Subcutaneous abdominal adipose tissue (tissue), 5 donors: Measurements from ENCODE around the gene CSNK1G1.
"Not testable (repeated sequence)": the region's sequence is repeated elsewhere in the genome, so short reads cannot be mapped to it uniquely, and the experiment has no call there.

Experiments used
- H3K27ac ChIP-seq: one replicate; pipeline ENCODE4 v1.7.0; 2013; ENCODE audit warnings: low read depth, mild to moderate bottlenecking, inconsistent platforms, low read length, moderate library complexity
- H3K27me3 ChIP-seq, 5 donors: one replicate each; pipeline ENCODE4 v1.7.0; 2013; ENCODE audit warnings: low read length in 5 of 5, inconsistent platforms in 1 of 5; ENCODE audit not compliant: control insufficient read depth in 5 of 5, insufficient read depth in 4 of 5
- H3K36me3 ChIP-seq, 5 donors: one replicate each; pipeline ENCODE4 v1.7.0; 2013; ENCODE audit warnings: low read length in 5 of 5; ENCODE audit not compliant: control insufficient read depth in 5 of 5, insufficient read depth in 5 of 5
- H3K4me1 ChIP-seq, 5 donors: one replicate each; pipeline ENCODE4 v1.7.0; 2013; ENCODE audit warnings: low read length in 5 of 5, mild to moderate bottlenecking in 3 of 5, moderate library complexity in 1 of 5; ENCODE audit not compliant: control insufficient read depth in 5 of 5, insufficient read depth in 5 of 5
- H3K4me3 ChIP-seq, 5 donors: one replicate each; pipeline ENCODE4 v1.7.0; 2013; ENCODE audit warnings: low read length in 5 of 5, low read depth in 1 of 5
- H3K9ac ChIP-seq, 5 donors: one replicate each; pipeline ENCODE4 v1.7.0; 2013; ENCODE audit warnings: low read length in 5 of 5, mild to moderate bottlenecking in 4 of 5, moderate library complexity in 3 of 5
- H3K9me3 ChIP-seq, 5 donors: one replicate each; pipeline ENCODE4 v1.7.0; 2013; ENCODE audit warnings: low read length in 5 of 5; ENCODE audit not compliant: control insufficient read depth in 5 of 5
- donor health status: healthy.
- donor health status: healthy.
- donor health status: healthy.
- donor health status: healthy.
- donor health status: healthy.

The CSNK1G1 gene

DNA sequence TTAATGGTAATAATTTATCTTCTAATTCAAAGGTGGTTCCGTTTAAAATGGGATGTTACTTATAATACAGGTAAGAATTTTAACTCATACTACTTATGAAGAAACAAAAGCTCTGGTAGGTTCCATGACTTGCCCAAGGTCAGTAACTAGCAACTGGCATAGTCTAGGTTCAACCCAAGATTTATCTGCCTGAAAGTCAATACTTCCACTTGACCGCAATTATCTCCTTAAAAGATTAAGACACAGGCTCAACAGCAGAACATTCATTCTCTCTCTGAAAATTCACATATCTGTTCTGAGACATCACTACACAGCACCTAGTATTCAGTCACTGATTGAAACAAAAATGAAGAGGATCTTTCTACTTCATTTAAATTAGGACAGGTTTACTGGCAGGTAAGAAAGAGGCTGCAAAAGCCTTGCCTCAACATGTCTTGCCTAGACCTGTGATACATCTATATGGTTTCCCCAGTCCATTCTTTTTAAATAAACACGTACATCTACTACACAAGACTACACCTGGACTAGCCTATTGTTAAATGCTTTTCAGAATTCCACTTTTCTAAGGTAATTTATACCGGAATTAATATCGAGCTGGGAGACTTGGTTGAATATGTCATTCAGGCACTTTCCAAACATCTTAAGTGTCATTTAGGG lies 1.2 kb downstream of the CSNK1G1 start:
- Histone ChIP-seq H3K27ac (peak overlapping the region; percentile 67), H3K36me3 (no peaks in the 10 kb centered on the region), H3K4me1 (peaks cover 0 to 24% (median 17%) of the 10 kb centered on the region in 5 donors), H3K27me3 (no peaks in the 10 kb centered on the region), H3K9me3 (no peaks in the 10 kb centered on the region), H3K4me3 (peak overlapping the region; percentile 89 to 99 (median 96)), H3K9ac (peak overlapping the region; percentile 84 to 96 (median 87))

DNA sequence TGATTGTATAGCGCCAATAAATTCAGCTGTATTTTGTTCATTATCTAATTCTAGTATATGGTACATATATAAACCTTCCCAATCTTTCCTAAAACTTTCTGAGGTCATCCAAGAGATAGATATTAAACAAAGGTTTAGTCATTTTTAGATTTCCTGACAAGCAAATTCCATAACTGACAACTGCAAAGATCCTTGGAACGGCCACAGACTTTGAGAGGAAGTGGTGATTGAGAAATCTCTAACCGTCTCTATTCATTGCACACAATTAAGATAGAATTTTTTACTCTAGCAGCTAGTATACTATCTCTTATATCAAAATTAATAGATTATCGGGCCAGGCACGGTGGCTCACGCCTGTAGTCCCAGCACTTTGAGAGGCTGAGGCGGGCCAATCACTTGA lies 4.7 kb downstream of the CSNK1G1 start:
- Histone ChIP-seq H3K27me3 (no peaks in the 10 kb centered on the region), H3K36me3 (peaks cover 0 to 9% (median 4%) of the 10 kb centered on the region in 5 donors), H3K4me3 (no peak overlapping the region), H3K27ac (peak overlapping the region; percentile 3), H3K4me1 (peaks cover 0 to 17% (median 11%) of the 10 kb centered on the region in 5 donors), H3K9me3 (no peaks in the 10 kb centered on the region), H3K9ac (peak overlapping the region in 1 of 5 donors; percentile 20)

GRCh38 chr15:64349375-64349774 lies 6.6 kb downstream of the CSNK1G1 start:
- peaks cover 0 to 5% (median 0%) of the 10 kb centered on the region in 5 donors for H3K4me1 ChIP-seq
- H3K27ac ChIP-seq, result no peak overlapping the region
- H3K27me3 ChIP-seq, result no peaks in the 10 kb centered on the region
- no peaks in the 10 kb centered on the region for H3K9me3 ChIP-seq
- no peak overlapping the region for H3K4me3 ChIP-seq
- no peak overlapping the region for H3K9ac ChIP-seq
- peaks cover 0 to 9% (median 4%) of the 10 kb centered on the region in 5 donors for H3K36me3 ChIP-seq

DNA sequence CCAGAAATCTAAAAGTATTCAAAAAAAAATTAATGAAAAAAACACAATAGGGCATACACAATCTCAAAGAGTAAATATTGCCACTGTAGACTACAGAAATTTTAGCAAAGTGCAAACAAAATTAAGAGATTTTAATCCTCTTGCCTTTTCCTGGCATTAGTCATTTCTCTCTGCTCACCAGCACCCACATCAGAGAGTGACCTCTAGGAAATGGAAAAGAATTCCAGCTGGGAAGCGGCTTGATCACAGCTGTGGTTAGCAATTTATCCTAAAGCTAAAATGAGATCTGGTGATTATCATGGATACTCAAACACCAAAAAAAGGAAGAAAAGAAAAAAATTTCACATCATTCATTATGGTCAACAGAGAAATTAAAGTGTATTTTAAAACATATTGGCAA lies 7.5 kb downstream of the CSNK1G1 start:
- H3K4me1 ChIP-seq, result peaks cover 0 to 5% (median 0%) of the 10 kb centered on the region in 5 donors
- H3K9ac ChIP-seq, result no peak overlapping the region
- no peak overlapping the region for H3K4me3 ChIP-seq

DNA sequence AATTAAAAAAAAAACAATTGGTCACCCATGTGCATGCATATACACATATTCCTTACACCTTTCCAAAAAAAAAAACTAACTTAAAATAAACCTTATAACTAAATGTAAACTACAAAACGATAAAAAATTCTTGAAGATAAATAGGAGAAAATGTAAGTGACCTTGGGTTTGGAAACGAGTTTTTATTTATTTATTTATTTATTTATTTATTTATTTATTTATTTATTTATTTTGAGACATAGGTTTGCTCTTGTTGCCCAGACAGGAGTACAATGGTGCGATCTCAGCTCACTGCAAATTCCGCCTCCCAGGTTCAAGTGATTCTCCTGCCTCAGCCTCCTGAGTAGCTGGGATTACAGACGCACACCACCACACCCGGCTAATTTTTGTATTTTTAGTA lies 9.7 kb downstream of the CSNK1G1 start:
- H3K9ac ChIP-seq, H3K4me1 ChIP-seq, H3K27ac ChIP-seq, H3K4me3 ChIP-seq, H3K9me3 ChIP-seq, H3K27me3 ChIP-seq: not testable (repeated sequence)
- peaks cover 3 to 19% (median 9%) of the 10 kb centered on the region in 5 donors for H3K36me3 ChIP-seq

More for the DNA sequence above, 7.5 kb downstream of the CSNK1G1 start:
- H3K9me3 ChIP-seq, result no peaks in the 10 kb centered on the region
- H3K27me3 ChIP-seq, result no peaks in the 10 kb centered on the region
- H3K36me3 ChIP-seq, result peaks cover 0 to 9% (median 4%) of the 10 kb centered on the region in 5 donors
- no peak overlapping the region for H3K27ac ChIP-seq

- H3K27ac ChIP-seq, result no peak overlapping the region
- H3K27me3 ChIP-seq, result no peaks in the 10 kb centered on the region
- H3K9ac ChIP-seq, result no peak overlapping the region
- no peak overlapping the region for H3K4me3 ChIP-seq
- no peaks in the 10 kb centered on the region for H3K9me3 ChIP-seq
- peaks cover 0 to 3% (median 0%) of the 10 kb centered on the region in 5 donors for H3K4me1 ChIP-seq
- peaks cover 3 to 20% (median 9%) of the 10 kb centered on the region in 5 donors for H3K36me3 ChIP-seq
Measured at GRCh38 chr15:64344651-64345294, 11.2 kb downstream of the CSNK1G1 start.

GRCh38 chr15:64343841-64344240 lies 12.1 kb downstream of the CSNK1G1 start:
- Histone ChIP-seq H3K27ac (no peak overlapping the region), H3K4me3 (no peak overlapping the region), H3K9me3 (no peaks in the 10 kb centered on the region), H3K9ac (no peak overlapping the region), H3K27me3 (no peaks in the 10 kb centered on the region), H3K36me3 (peaks cover 3 to 20% (median 9%) of the 10 kb centered on the region in 5 donors), H3K4me1 (peaks cover 0 to 3% (median 0%) of the 10 kb centered on the region in 5 donors)

- Histone ChIP-seq H3K9me3 (no peaks in the 10 kb centered on the region), H3K27ac (no peak overlapping the region), H3K4me3 (no peak overlapping the region), H3K4me1 (peaks cover 0 to 3% (median 0%) of the 10 kb centered on the region in 5 donors), H3K36me3 (peaks cover 3 to 19% (median 9%) of the 10 kb centered on the region in 5 donors), H3K27me3 (no peaks in the 10 kb centered on the region), H3K9ac (no peak overlapping the region)
Measured at GRCh38 chr15:64343222-64343621, 12.8 kb downstream of the CSNK1G1 start.

- H3K9me3 ChIP-seq, result no peaks in the 10 kb centered on the region
- peaks cover 0 to 3% (median 0%) of the 10 kb centered on the region in 5 donors for H3K4me1 ChIP-seq
- no peak overlapping the region for H3K9ac ChIP-seq
- H3K4me3 ChIP-seq, result no peak overlapping the region
- H3K27me3 ChIP-seq, result no peaks in the 10 kb centered on the region
- no peak overlapping the region for H3K27ac ChIP-seq
- peaks cover 0 to 12% (median 7%) of the 10 kb centered on the region in 5 donors for H3K36me3 ChIP-seq
Measured at GRCh38 chr15:64341961-64342360, 14.0 kb downstream of the CSNK1G1 start.

- H3K4me1 ChIP-seq, result peaks cover 0 to 3% (median 0%) of the 10 kb centered on the region in 5 donors
- H3K27ac ChIP-seq, result no peak overlapping the region
- H3K27me3 ChIP-seq, result no peaks in the 10 kb centered on the region
- H3K4me3 ChIP-seq, result no peak overlapping the region
- H3K36me3 ChIP-seq, result peaks cover 0 to 11% (median 7%) of the 10 kb centered on the region in 5 donors
- no peak overlapping the region for H3K9ac ChIP-seq
- no peaks in the 10 kb centered on the region for H3K9me3 ChIP-seq
Measured at GRCh38 chr15:64340355-64340754, 15.6 kb downstream of the CSNK1G1 start.
